HEK293 (cell line): Measurements from ENCODE around the gene IRF2BPL.
A peak's percentile ranks its signal among the peaks of the same experiment; 100 is the strongest.

Experiments used
- GLI4 ChIP-seq: fragments of 450-650 bp; formaldehyde crosslinking; IDR thresholded peaks from 2 replicates; pipeline ENCODE4 v1.5.1; 2016; ENCODE audit warnings: missing biosample characterization, missing genetic modification characterization
- GLIS2 ChIP-seq: fragments of 450-650 bp; formaldehyde crosslinking; IDR thresholded peaks from 2 replicates; pipeline ENCODE4 v1.5.1; 2016; ENCODE audit warnings: missing biosample characterization, missing genetic modification characterization
- HOXD13 ChIP-seq: sonication (generic); formaldehyde crosslinking; IDR thresholded peaks from 2 replicates; pipeline ENCODE4 v1.8.0; 2022; ENCODE audit warnings: missing genetic modification reagents, borderline replicate concordance
- SP2 ChIP-seq: fragments of 450-650 bp; formaldehyde crosslinking; IDR thresholded peaks from 2 replicates; pipeline ENCODE4 v1.5.1; 2016; ENCODE audit warnings: missing biosample characterization, missing genetic modification characterization
- SP3 ChIP-seq: fragments of 450-650 bp; formaldehyde crosslinking; IDR thresholded peaks from 2 replicates; pipeline ENCODE4 v1.5.1; 2016; ENCODE audit warnings: missing biosample characterization, missing genetic modification characterization
- WT1 ChIP-seq: fragments of 450-650 bp; formaldehyde crosslinking; IDR thresholded peaks from 2 replicates; pipeline ENCODE4 v1.5.1; 2016; ENCODE audit warnings: missing biosample characterization, missing genetic modification characterization
- ZEB2 ChIP-seq: fragments of 450-650 bp; formaldehyde crosslinking; IDR thresholded peaks from 2 replicates; pipeline ENCODE4 v1.5.1; 2016; ENCODE audit warnings: missing biosample characterization, missing genetic modification characterization
- ZNF10 ChIP-seq: fragments of 450-650 bp; formaldehyde crosslinking; IDR thresholded peaks from 2 replicates; pipeline ENCODE4 v1.5.1; 2017; ENCODE audit warnings: missing biosample characterization, missing genetic modification characterization
- ZNF132 ChIP-seq: fragments of 450-650 bp; formaldehyde crosslinking; IDR thresholded peaks from 2 replicates; pipeline ENCODE4 v1.5.1; 2017; ENCODE audit warnings: missing biosample characterization, missing genetic modification characterization, borderline replicate concordance
- ZNF138 ChIP-seq: fragments of 450-650 bp; formaldehyde crosslinking; IDR thresholded peaks from 2 replicates; pipeline ENCODE4 v1.5.1; 2016; ENCODE audit warnings: missing biosample characterization, missing genetic modification characterization, borderline replicate concordance
- ZNF19 ChIP-seq: fragments of 450-650 bp; formaldehyde crosslinking; IDR thresholded peaks from 2 replicates; pipeline ENCODE4; 2016; ENCODE audit warnings: missing biosample characterization, missing genetic modification characterization, low read depth
- ZNF266 ChIP-seq: fragments of 450-650 bp; formaldehyde crosslinking; IDR thresholded peaks from 2 replicates; pipeline ENCODE4 v1.5.1; 2016; ENCODE audit warnings: missing biosample characterization, missing genetic modification characterization, low read depth
- ZNF324 ChIP-seq: fragments of 450-650 bp; formaldehyde crosslinking; IDR thresholded peaks from 2 replicates; pipeline ENCODE4 v1.5.1; 2016; ENCODE audit warnings: missing biosample characterization, missing genetic modification characterization
- ZNF394 ChIP-seq: fragments of 450-650 bp; formaldehyde crosslinking; IDR thresholded peaks from 2 replicates; pipeline ENCODE4 v1.5.1; 2016; ENCODE audit warnings: missing biosample characterization, missing genetic modification characterization, mild to moderate bottlenecking, moderate library complexity, borderline replicate concordance
- ZNF416 ChIP-seq: fragments of 450-650 bp; formaldehyde crosslinking; IDR thresholded peaks from 2 replicates; pipeline ENCODE4 v1.5.1; 2016; ENCODE audit warnings: missing biosample characterization, missing genetic modification characterization
- ZNF48 ChIP-seq: fragments of 450-650 bp; formaldehyde crosslinking; IDR thresholded peaks from 2 replicates; pipeline ENCODE4 v1.5.1; 2016; ENCODE audit warnings: missing biosample characterization, missing genetic modification characterization
- ZNF501 ChIP-seq: fragments of 450-650 bp; formaldehyde crosslinking; IDR thresholded peaks from 2 replicates; pipeline ENCODE4 v1.5.1; 2016; ENCODE audit warnings: missing biosample characterization, missing genetic modification characterization
- ZNF521 ChIP-seq: fragments of 450-650 bp; formaldehyde crosslinking; IDR thresholded peaks from 2 replicates; pipeline ENCODE4 v1.5.1; 2017; ENCODE audit warnings: missing biosample characterization, mild to moderate bottlenecking, missing genetic modification characterization
- ZNF544 ChIP-seq: fragments of 450-650 bp; formaldehyde crosslinking; IDR thresholded peaks from 2 replicates; pipeline ENCODE4 v1.5.0; 2017; ENCODE audit warnings: missing biosample characterization, missing genetic modification characterization
- ZNF548 ChIP-seq: fragments of 450-650 bp; formaldehyde crosslinking; IDR thresholded peaks from 2 replicates; pipeline ENCODE4 v1.5.1; 2016; ENCODE audit warnings: missing biosample characterization, missing genetic modification characterization
- ZNF660 ChIP-seq: fragments of 450-650 bp; IDR thresholded peaks from 2 replicates; pipeline ENCODE4 v1.5.1; 2018; ENCODE audit warnings: missing biosample characterization, mild to moderate bottlenecking, missing genetic modification characterization
- ZNF76 ChIP-seq: fragments of 450-650 bp; formaldehyde crosslinking; IDR thresholded peaks from 2 replicates; pipeline ENCODE4; 2016; ENCODE audit warnings: low read depth, missing biosample characterization, missing genetic modification characterization, borderline replicate concordance
- ZNF777 ChIP-seq: fragments of 450-650 bp; formaldehyde crosslinking; IDR thresholded peaks from 2 replicates; pipeline ENCODE4 v1.5.1; 2017; ENCODE audit warnings: missing biosample characterization, missing genetic modification characterization, borderline replicate concordance
- ZNF785 ChIP-seq: fragments of 450-650 bp; formaldehyde crosslinking; IDR thresholded peaks from 2 replicates; pipeline ENCODE4 v1.5.1; 2016; ENCODE audit warnings: missing biosample characterization, missing genetic modification characterization
- ZNF791 ChIP-seq: fragments of 450-650 bp; formaldehyde crosslinking; IDR thresholded peaks from 2 replicates; pipeline ENCODE4 v1.5.1; 2016; ENCODE audit warnings: missing biosample characterization, missing genetic modification characterization
- ZNF830 ChIP-seq: fragments of 450-650 bp; IDR thresholded peaks from 2 replicates; pipeline ENCODE4 v1.5.0; 2018; ENCODE audit warnings: missing biosample characterization, missing genetic modification characterization, low read depth, mild to moderate bottlenecking, moderate library complexity
- TF ChIP-seq, protein P1 (sequence below): fragments of 450-650 bp; formaldehyde crosslinking; IDR thresholded peaks from 2 replicates; pipeline ENCODE4 v1.5.1; 2017; ENCODE audit warnings: missing biosample characterization, missing genetic modification characterization
- TF ChIP-seq, protein P2 (sequence below): fragments of 450-650 bp; formaldehyde crosslinking; IDR thresholded peaks from 2 replicates; pipeline ENCODE4 v1.5.1; 2016; ENCODE audit warnings: missing biosample characterization, missing genetic modification characterization, borderline replicate concordance
- TF ChIP-seq, protein P3 (sequence below): fragments of 450-650 bp; formaldehyde crosslinking; IDR thresholded peaks from 2 replicates; pipeline ENCODE4 v1.5.1; 2016; ENCODE audit warnings: missing biosample characterization, missing genetic modification characterization
- TF ChIP-seq, protein P4 (sequence below): fragments of 450-650 bp; formaldehyde crosslinking; optimal IDR thresholded peaks from 2 replicates; pipeline ENCODE3; 2016; ENCODE audit warnings: missing biosample characterization, mild to moderate bottlenecking, missing genetic modification characterization
- TF ChIP-seq, protein P5 (sequence below): fragments of 450-650 bp; formaldehyde crosslinking; IDR thresholded peaks from 2 replicates; pipeline ENCODE4 v1.5.1; 2017; ENCODE audit warnings: missing biosample characterization, missing genetic modification characterization

Gene IRF2BPL

DNA sequence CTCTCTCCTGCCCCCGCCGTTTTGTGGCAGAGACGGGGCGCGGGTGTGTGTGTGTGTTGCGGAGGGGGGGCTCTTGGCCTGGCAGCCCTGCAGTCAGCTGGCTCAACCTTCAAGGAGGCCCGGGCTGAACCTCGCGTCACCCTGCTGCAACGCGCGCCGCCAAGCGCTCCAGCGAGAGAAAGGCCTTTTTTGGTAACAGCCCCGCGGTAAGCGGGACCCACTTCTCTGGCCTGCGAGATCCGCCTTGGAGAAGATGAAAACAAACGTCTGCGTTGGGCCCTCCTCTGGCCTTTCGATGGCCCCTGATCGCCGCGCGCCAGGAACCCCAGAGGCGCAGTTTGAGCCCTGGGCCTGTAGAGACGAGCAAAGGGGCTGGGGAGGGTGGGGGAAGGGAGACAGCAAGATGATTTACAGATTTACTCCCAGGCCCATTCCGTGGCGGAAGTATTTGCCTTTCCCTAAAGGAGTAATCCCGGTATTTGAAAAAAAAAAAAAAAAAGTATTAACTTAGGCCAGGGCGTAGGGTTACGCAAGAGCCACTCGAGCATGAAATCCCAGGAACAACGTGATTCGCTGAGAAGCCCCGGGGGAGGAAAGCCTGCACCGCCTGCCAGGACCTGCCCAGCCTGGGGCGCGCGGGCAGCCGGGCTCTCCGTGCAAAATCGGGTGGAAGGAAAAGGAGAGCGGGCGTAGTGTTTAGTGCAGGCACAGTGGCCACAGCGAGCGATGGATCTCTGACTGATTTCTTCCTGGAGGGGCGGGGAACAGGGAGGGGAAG, 4.5 kb upstream of the IRF2BPL start (continued):
- TF ChIP-seq ZNF521 (no peak), WT1 (tag by site-specific recombination) (peak; percentile 93), ZNF416 (no peak), ZNF132 (tag by site-specific recombination) (no peak), ZNF785 (no peak), ZNF548 (no peak), GLI4 (tag by site-specific recombination) (no peak), SP2 (tag by site-specific recombination) (peak; percentile 82), ZNF501 (tag by site-specific recombination) (0 out of 2 replicates have a peak, but pooled peaks have one; percentile 5), ZNF10 (tag by site-specific recombination) (no peak), ZNF266 (tag by site-specific recombination) (no peak), HOXD13 (CRISPR knock-in tag) (no peak), SP3 (peak; percentile 66), GLIS2 (peak; percentile 63), ZNF544 (tag by site-specific recombination) (no peak), ZNF324 (tag by site-specific recombination) (peak; percentile 86; the same call in 1 of the 2 replicates), ZNF660 (tag by site-specific recombination) (0 out of 2 replicates have a peak, but pooled peaks have one; percentile 12), ZEB2 (peak; percentile 97), ZNF830 (tag by site-specific recombination) (no peak), ZNF777 (tag by site-specific recombination) (no peak), ZNF48 (tag by site-specific recombination) (no peak), ZNF791 (no peak), ZNF76 (tag by site-specific recombination) (no peak), ZNF19 (tag by site-specific recombination) (no peak), ZNF138 (tag by site-specific recombination) (no peak), ZNF394 (tag by site-specific recombination) (peak; percentile 40; the same call in 1 of the 2 replicates)
- TF ChIP-seq, protein P1, sequence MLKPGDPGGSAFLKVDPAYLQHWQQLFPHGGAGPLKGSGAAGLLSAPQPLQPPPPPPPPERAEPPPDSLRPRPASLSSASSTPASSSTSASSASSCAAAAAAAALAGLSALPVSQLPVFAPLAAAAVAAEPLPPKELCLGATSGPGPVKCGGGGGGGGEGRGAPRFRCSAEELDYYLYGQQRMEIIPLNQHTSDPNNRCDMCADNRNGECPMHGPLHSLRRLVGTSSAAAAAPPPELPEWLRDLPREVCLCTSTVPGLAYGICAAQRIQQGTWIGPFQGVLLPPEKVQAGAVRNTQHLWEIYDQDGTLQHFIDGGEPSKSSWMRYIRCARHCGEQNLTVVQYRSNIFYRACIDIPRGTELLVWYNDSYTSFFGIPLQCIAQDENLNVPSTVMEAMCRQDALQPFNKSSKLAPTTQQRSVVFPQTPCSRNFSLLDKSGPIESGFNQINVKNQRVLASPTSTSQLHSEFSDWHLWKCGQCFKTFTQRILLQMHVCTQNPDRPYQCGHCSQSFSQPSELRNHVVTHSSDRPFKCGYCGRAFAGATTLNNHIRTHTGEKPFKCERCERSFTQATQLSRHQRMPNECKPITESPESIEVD, result peak; percentile 96
- TF ChIP-seq, protein P2, sequence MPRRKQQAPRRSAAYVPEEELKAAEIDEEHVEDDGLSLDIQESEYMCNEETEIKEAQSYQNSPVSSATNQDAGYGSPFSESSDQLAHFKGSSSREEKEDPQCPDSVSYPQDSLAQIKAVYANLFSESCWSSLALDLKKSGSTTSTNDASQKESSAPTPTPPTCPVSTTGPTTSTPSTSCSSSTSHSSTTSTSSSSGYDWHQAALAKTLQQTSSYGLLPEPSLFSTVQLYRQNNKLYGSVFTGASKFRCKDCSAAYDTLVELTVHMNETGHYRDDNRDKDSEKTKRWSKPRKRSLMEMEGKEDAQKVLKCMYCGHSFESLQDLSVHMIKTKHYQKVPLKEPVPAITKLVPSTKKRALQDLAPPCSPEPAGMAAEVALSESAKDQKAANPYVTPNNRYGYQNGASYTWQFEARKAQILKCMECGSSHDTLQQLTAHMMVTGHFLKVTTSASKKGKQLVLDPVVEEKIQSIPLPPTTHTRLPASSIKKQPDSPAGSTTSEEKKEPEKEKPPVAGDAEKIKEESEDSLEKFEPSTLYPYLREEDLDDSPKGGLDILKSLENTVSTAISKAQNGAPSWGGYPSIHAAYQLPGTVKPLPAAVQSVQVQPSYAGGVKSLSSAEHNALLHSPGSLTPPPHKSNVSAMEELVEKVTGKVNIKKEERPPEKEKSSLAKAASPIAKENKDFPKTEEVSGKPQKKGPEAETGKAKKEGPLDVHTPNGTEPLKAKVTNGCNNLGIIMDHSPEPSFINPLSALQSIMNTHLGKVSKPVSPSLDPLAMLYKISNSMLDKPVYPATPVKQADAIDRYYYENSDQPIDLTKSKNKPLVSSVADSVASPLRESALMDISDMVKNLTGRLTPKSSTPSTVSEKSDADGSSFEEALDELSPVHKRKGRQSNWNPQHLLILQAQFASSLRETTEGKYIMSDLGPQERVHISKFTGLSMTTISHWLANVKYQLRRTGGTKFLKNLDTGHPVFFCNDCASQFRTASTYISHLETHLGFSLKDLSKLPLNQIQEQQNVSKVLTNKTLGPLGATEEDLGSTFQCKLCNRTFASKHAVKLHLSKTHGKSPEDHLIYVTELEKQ, result peak; percentile 61; the same call in 1 of the 2 replicates
- TF ChIP-seq, protein P3, sequence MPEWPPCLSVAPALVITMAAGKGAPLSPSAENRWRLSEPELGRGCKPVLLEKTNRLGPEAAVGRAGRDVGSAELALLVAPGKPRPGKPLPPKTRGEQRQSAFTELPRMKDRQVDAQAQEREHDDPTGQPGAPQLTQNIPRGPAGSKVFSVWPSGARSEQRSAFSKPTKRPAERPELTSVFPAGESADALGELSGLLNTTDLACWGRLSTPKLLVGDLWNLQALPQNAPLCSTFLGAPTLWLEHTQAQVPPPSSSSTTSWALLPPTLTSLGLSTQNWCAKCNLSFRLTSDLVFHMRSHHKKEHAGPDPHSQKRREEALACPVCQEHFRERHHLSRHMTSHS (tag by site-specific recombination), result no peak
- TF ChIP-seq, protein P4, sequence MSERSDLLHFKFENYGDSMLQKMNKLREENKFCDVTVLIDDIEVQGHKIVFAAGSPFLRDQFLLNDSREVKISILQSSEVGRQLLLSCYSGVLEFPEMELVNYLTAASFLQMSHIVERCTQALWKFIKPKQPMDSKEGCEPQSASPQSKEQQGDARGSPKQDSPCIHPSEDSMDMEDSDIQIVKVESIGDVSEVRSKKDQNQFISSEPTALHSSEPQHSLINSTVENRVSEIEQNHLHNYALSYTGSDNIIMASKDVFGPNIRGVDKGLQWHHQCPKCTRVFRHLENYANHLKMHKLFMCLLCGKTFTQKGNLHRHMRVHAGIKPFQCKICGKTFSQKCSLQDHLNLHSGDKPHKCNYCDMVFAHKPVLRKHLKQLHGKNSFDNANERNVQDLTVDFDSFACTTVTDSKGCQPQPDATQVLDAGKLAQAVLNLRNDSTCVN (tag by site-specific recombination), result peak; percentile 65
- TF ChIP-seq, protein P5, sequence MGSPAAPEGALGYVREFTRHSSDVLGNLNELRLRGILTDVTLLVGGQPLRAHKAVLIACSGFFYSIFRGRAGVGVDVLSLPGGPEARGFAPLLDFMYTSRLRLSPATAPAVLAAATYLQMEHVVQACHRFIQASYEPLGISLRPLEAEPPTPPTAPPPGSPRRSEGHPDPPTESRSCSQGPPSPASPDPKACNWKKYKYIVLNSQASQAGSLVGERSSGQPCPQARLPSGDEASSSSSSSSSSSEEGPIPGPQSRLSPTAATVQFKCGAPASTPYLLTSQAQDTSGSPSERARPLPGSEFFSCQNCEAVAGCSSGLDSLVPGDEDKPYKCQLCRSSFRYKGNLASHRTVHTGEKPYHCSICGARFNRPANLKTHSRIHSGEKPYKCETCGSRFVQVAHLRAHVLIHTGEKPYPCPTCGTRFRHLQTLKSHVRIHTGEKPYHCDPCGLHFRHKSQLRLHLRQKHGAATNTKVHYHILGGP (tag by site-specific recombination), result no peak
